HuH-7.5 (cell line): ENCODE data around the gene FOXP2.
"Not testable (repeated sequence)": the region's sequence is repeated elsewhere in the genome, so short reads cannot be mapped to it uniquely, and the experiment has no call there.

Source experiments
- DNase-seq: peaks from one replicate; pipeline ENCODE4 v3.0.0; 2011; ENCODE audit warnings: low spot score

FOXP2 gene

GRCh38 chr7:114422507-114423501 is 8.2 kb downstream of the FOXP2 start:
- DNase-seq: no peak

- DNase-seq: no peak
Measured at GRCh38 chr7:114426382-114426781, 11.8 kb downstream of the FOXP2 start.

GRCh38 chr7:114426824-114427223 is 12.2 kb downstream of the FOXP2 start:
- DNase-seq: no peak

GRCh38 chr7:114428211-114428610 is 13.6 kb downstream of the FOXP2 start:
- no peak for DNase-seq

- DNase-seq: no peak
Measured at GRCh38 chr7:114431189-114431588, 16.6 kb downstream of the FOXP2 start.

GRCh38 chr7:114432061-114432460 is 17.4 kb downstream of the FOXP2 start:
- DNase-seq: no peak

- DNase-seq: no peak
Measured at GRCh38 chr7:114432703-114433102, 18.1 kb downstream of the FOXP2 start.

- DNase-seq: no peak
Measured at GRCh38 chr7:114439581-114439980, 25.0 kb downstream of the FOXP2 start.

- DNase-seq: not testable (repeated sequence)
Measured at GRCh38 chr7:114440927-114441326, 26.3 kb downstream of the FOXP2 start.

GRCh38 chr7:114444196-114444595 is 29.6 kb downstream of the FOXP2 start:
- no peak for DNase-seq

GRCh38 chr7:114450431-114450830 is 35.8 kb downstream of the FOXP2 start:
- DNase-seq: no peak

GRCh38 chr7:114459574-114459973 is 45.0 kb downstream of the FOXP2 start:
- no peak for DNase-seq

- no peak for DNase-seq
Measured at GRCh38 chr7:114460021-114460420, 45.4 kb downstream of the FOXP2 start.

- DNase-seq: no peak
Measured at GRCh38 chr7:114466917-114467316, 52.3 kb downstream of the FOXP2 start.

GRCh38 chr7:114468844-114469243 is 54.2 kb downstream of the FOXP2 start:
- no peak for DNase-seq

GRCh38 chr7:114472896-114473512 is 58.4 kb downstream of the FOXP2 start:
- DNase-seq: no peak

- DNase-seq: no peak
Measured at GRCh38 chr7:114478384-114478783, 63.8 kb downstream of the FOXP2 start.

- DNase-seq: no peak
Measured at GRCh38 chr7:114481999-114482398, 67.4 kb downstream of the FOXP2 start.

GRCh38 chr7:114484226-114484625 is 69.6 kb downstream of the FOXP2 start:
- DNase-seq: no peak

GRCh38 chr7:114487174-114487573 is 72.6 kb downstream of the FOXP2 start:
- DNase-seq: no peak

- DNase-seq: no peak
Measured at GRCh38 chr7:114488696-114489095, 74.1 kb downstream of the FOXP2 start.

- not testable (repeated sequence) for DNase-seq
Measured at GRCh38 chr7:114497491-114497890, 82.9 kb downstream of the FOXP2 start.
